Fibroblast of pulmonary artery (primary cell): ENCODE measurements around the gene KRTAP4-6.
"Not testable (repeated sequence)": the region's sequence is repeated elsewhere in the genome, so short reads cannot be mapped to it uniquely, and the experiment has no call there.

ENCODE experiments used
- DNase-seq: peaks from one replicate; pipeline ENCODE4 v3.0.0-alpha.2; 2010; ENCODE audit warnings: low read depth
- H3K4me3 ChIP-seq: replicated peaks from 2 replicates; pipeline ENCODE4 v1.5.1; 2011; ENCODE audit warnings: low read depth, mild to moderate bottlenecking, control low read depth, low read length, moderate library complexity
- CTCF ChIP-seq: IDR thresholded peaks from 2 replicates; pipeline ENCODE4 v1.5.1; 2011; ENCODE audit warnings: mild to moderate bottlenecking, control low read depth, low read length, inconsistent platforms; ENCODE audit errors: missing control alignments

KRTAP4-6 gene

GRCh38 chr17:41140360-41141131 lies at the start of gene KRTAP4-6:
Gene KRTAP4-6 (minus strand): TSS chr17:41140544. CDS start chr17:41140487, 57 bp downstream.
- DNase-seq: no peak
- no peak within 1 kb of the TSS for H3K4me3 ChIP-seq
- TF ChIP-seq CTCF: no peak

GRCh38 chr17:41189837-41190318 lies 49.5 kb upstream of the KRTAP4-6 start, which contains the start of gene KRTAP9-1:
Gene KRTAP9-1 (plus strand): TSS chr17:41189887. CDS start chr17:41189887, 0 bp downstream.
- DNase-seq, H3K4me3 ChIP-seq: not testable (repeated sequence)

- DNase-seq: no peak
- no peak for TF ChIP-seq CTCF
- H3K4me3 ChIP-seq: no peak overlapping the region
Measured at GRCh38 chr17:41186872-41187271, 46.5 kb upstream of the KRTAP4-6 start.

GRCh38 chr17:41185001-41185400 lies 44.7 kb upstream of the KRTAP4-6 start:
- DNase-seq: no peak
- no peak overlapping the region for H3K4me3 ChIP-seq
- TF ChIP-seq CTCF: no peak

GRCh38 chr17:41184480-41184961 lies 44.2 kb upstream of the KRTAP4-6 start, which contains the start of gene KRTAP4-1:
Gene KRTAP4-1 (minus strand): TSS chr17:41184911. CDS start chr17:41184854, 57 bp downstream.
- no peak for TF ChIP-seq CTCF
- no peak within 1 kb of the TSS for H3K4me3 ChIP-seq
- no peak for DNase-seq

GRCh38 chr17:41178843-41179616 lies 38.7 kb upstream of the KRTAP4-6 start:
- no peak for TF ChIP-seq CTCF
- H3K4me3 ChIP-seq: no peak overlapping the region
- no peak for DNase-seq

GRCh38 chr17:41178341-41178740 lies 38.0 kb upstream of the KRTAP4-6 start:
- H3K4me3 ChIP-seq: no peak overlapping the region
- DNase-seq: no peak
- TF ChIP-seq CTCF: no peak
